Measurements from ENCODE around the gene PBOV1.

The PBOV1 gene

GRCh38 chr6:138176652-138177232 lies 41.5 kb downstream of the PBOV1 start:
- Histone ChIP-seq H3K36me3 (ENCODE audit: control insufficient read depth, insufficient read depth, low read length) (no peaks in the 10 kb centered on the region), H3K4me2 (ENCODE audit: low read length) (no peak overlapping the region), H3K79me2 (peaks cover 19% of the 10 kb centered on the region), H2AFZ (no peak overlapping the region), H3K4me3 (ENCODE audit: low read depth, low read length) (no peak overlapping the region), H3K9ac (no peak overlapping the region), H3K9me3 (ENCODE audit: control insufficient read depth, low read length) (no peaks in the 10 kb centered on the region), H3K27ac (no peak overlapping the region), H3K27me3 (ENCODE audit: control insufficient read depth, insufficient read depth, low read length) (no peaks in the 10 kb centered on the region), H3K4me1 (no peaks in the 10 kb centered on the region)
- no peak for TF ChIP-seq CTCF (IDR thresholded peaks at IDR 0.05)

GRCh38 chr6:138175596-138175995 lies 42.7 kb downstream of the PBOV1 start:
- H3K9me3 ChIP-seq (ENCODE audit: control insufficient read depth, low read length) = no peaks in the 10 kb centered on the region

More at GRCh38 chr6:138175596-138175995, 42.7 kb downstream of the PBOV1 start:
- H3K27me3 ChIP-seq (ENCODE audit: control insufficient read depth, insufficient read depth, low read length) = no peaks in the 10 kb centered on the region
- H3K9ac ChIP-seq = no peak overlapping the region
- no peak for TF ChIP-seq CTCF (IDR thresholded peaks at IDR 0.05)
- peaks cover 11% of the 10 kb centered on the region for H3K79me2 ChIP-seq
- no peak overlapping the region for H3K27ac ChIP-seq
- no peak overlapping the region for H2AFZ ChIP-seq
- H3K4me2 ChIP-seq (ENCODE audit: low read length) = no peak overlapping the region
- H3K4me1 ChIP-seq = no peaks in the 10 kb centered on the region
- no peaks in the 10 kb centered on the region for H3K36me3 ChIP-seq (ENCODE audit: control insufficient read depth, insufficient read depth, low read length)
- H3K4me3 ChIP-seq (ENCODE audit: low read depth, low read length) = no peak overlapping the region

All from parathyroid adenoma (tissue), 2 donors.